Endodermal cell (in vitro differentiated cells): ENCODE measurements around the gene ALPL. TPM values are rescaled to one million over a fixed set of nuclear protein-coding genes. Genes with fewer than 3 reads are reported as not detected.

ENCODE experiments used
- DNase-seq: peaks from one replicate; pipeline ENCODE4 v3.0.0-alpha.2; 2017
- H3K27ac ChIP-seq: 2 replicates; pipeline ENCODE4 v1.5.1; 2013; ENCODE audit warnings: mild to moderate bottlenecking, low read depth, low read length, moderate library complexity
- H3K27me3 ChIP-seq: 2 replicates; pipeline ENCODE4 v1.6.1; 2013; ENCODE audit warnings: mild to moderate bottlenecking, low read length, moderate library complexity; ENCODE audit not compliant: insufficient read depth, control insufficient read depth, poor library complexity, severe bottlenecking
- H3K36me3 ChIP-seq: 2 replicates; pipeline ENCODE4 v1.7.0; 2013; ENCODE audit warnings: mild to moderate bottlenecking, low read length, moderate library complexity; ENCODE audit not compliant: control insufficient read depth, insufficient read depth
- H3K4me1 ChIP-seq: one replicate; pipeline ENCODE4 v1.7.0; 2013; ENCODE audit warnings: low read length; ENCODE audit not compliant: control insufficient read depth, insufficient read depth
- H3K4me3 ChIP-seq: 2 replicates; pipeline ENCODE4 v1.5.1; 2013; ENCODE audit warnings: mild to moderate bottlenecking, low read length, moderate library complexity
- H3K9ac ChIP-seq: 2 replicates; pipeline ENCODE4 v1.6.1; 2013; ENCODE audit warnings: mild to moderate bottlenecking, low read length, moderate library complexity; ENCODE audit not compliant: poor library complexity, severe bottlenecking; ENCODE audit errors: extremely low read depth
- H3K9me3 ChIP-seq: 2 replicates; pipeline ENCODE4 v1.6.1; 2013; ENCODE audit warnings: mild to moderate bottlenecking, low read length, moderate library complexity; ENCODE audit not compliant: control insufficient read depth
- H3K27ac Mint-ChIP-seq: 2 replicates; pipeline ENCODE4 v1.8.0; 2020; ENCODE audit warnings: mixed read lengths
- H3K27me3 Mint-ChIP-seq: 2 replicates; pipeline ENCODE4 v1.8.0; 2021; ENCODE audit warnings: mild to moderate bottlenecking, mixed read lengths; ENCODE audit not compliant: insufficient read depth
- H3K36me3 Mint-ChIP-seq: 2 replicates; pipeline ENCODE4 v1.8.0; 2020; ENCODE audit warnings: low read depth, mixed read lengths
- H3K4me1 Mint-ChIP-seq: 2 replicates; pipeline ENCODE4 v1.8.0; 2020; ENCODE audit warnings: mixed read lengths
- H3K4me3 Mint-ChIP-seq: 2 replicates; pipeline ENCODE4 v1.8.0; 2020; ENCODE audit warnings: mild to moderate bottlenecking, moderate library complexity, mixed read lengths
- H3K9me3 Mint-ChIP-seq: 2 replicates; pipeline ENCODE4 v1.8.0; 2020; ENCODE audit warnings: mild to moderate bottlenecking, mixed read lengths
- WGBS, 2 experiments: methylation state at CpG; one replicate each; pipeline versions ENCODE4 v1.1.5 to v1.1.7; 2013; ENCODE audit warnings: missing lambda C conversion rate in 2 of 2, mixed read lengths in 1 of 2; ENCODE audit not compliant: insufficient coverage in 1 of 2, insufficient read length in 1 of 2; 5-methylcytosine and 5-hydroxymethylcytosine counted together
- total RNA-seq, 2 donors: library from RNA; stranded (reverse); fragmentation: NEBNext Ultra II Directional in 1 of 2; extraction: Animal tissue kit (Norgen Biotek cat#: 25700) in 1 of 2; gene quantifications; 2 replicates in 1 of 2; 3 replicates in 1 of 2; pipeline ENCODE4 v1.2.1, GENCODE V29; 2021
- TF ChIP-seq, protein P1 (sequence below): fragments of 200-600 bp; sonication (generic); conservative IDR thresholded peaks from 2 replicates; pipeline ENCODE4 v1.5.0; 2021; ENCODE audit warnings: antibody characterized with exemption, mild to moderate bottlenecking

The ALPL gene
- total RNA-seq, 2 donors from 2014 or later = 94.8 to 117 TPM

- no peak overlapping the region for H3K4me3 Mint-ChIP-seq
- H3K36me3 ChIP-seq = no peaks in the 10 kb centered on the region
- WGBS, 2 experiments = 86 to 100% methylated on average over 3 to 7 of the region's 7 CpGs
- no peak overlapping the region for H3K9ac ChIP-seq
- no peak overlapping the region for H3K27ac Mint-ChIP-seq
- no peaks in the 10 kb centered on the region for H3K4me1 ChIP-seq
- H3K4me3 ChIP-seq = no peak overlapping the region
- H3K4me1 Mint-ChIP-seq = peaks cover 23% of the 10 kb centered on the region
- no peaks in the 10 kb centered on the region for H3K9me3 Mint-ChIP-seq
- no peaks in the 10 kb centered on the region for H3K27me3 Mint-ChIP-seq
- H3K27ac ChIP-seq = no peak overlapping the region
- no peaks in the 10 kb centered on the region for H3K36me3 Mint-ChIP-seq
- H3K9me3 ChIP-seq = no peaks in the 10 kb centered on the region
- TF ChIP-seq, protein P1, sequence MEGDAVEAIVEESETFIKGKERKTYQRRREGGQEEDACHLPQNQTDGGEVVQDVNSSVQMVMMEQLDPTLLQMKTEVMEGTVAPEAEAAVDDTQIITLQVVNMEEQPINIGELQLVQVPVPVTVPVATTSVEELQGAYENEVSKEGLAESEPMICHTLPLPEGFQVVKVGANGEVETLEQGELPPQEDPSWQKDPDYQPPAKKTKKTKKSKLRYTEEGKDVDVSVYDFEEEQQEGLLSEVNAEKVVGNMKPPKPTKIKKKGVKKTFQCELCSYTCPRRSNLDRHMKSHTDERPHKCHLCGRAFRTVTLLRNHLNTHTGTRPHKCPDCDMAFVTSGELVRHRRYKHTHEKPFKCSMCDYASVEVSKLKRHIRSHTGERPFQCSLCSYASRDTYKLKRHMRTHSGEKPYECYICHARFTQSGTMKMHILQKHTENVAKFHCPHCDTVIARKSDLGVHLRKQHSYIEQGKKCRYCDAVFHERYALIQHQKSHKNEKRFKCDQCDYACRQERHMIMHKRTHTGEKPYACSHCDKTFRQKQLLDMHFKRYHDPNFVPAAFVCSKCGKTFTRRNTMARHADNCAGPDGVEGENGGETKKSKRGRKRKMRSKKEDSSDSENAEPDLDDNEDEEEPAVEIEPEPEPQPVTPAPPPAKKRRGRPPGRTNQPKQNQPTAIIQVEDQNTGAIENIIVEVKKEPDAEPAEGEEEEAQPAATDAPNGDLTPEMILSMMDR = no peak
- no peak for DNase-seq
- H3K27me3 ChIP-seq = no peaks in the 10 kb centered on the region
These were observed 16.1 kb downstream of the ALPL start for GRCh38 chr1:21525340-21525717.

- no peaks in the 10 kb centered on the region for H3K9me3 ChIP-seq
- H3K4me1 ChIP-seq = no peaks in the 10 kb centered on the region
- H3K4me3 ChIP-seq = no peak overlapping the region
- H3K36me3 ChIP-seq = no peaks in the 10 kb centered on the region
- H3K4me1 Mint-ChIP-seq = peaks cover 30% of the 10 kb centered on the region
- H3K27me3 Mint-ChIP-seq = no peaks in the 10 kb centered on the region
- H3K9me3 Mint-ChIP-seq = no peaks in the 10 kb centered on the region
- TF ChIP-seq, protein P1 = no peak
- 83 to 91% methylated on average over 1 of the region's 1 CpG for WGBS, 2 experiments
- no peak overlapping the region for H3K27ac Mint-ChIP-seq
- H3K36me3 Mint-ChIP-seq = no peaks in the 10 kb centered on the region
- DNase-seq = no peak
- no peaks in the 10 kb centered on the region for H3K27me3 ChIP-seq
- H3K9ac ChIP-seq = no peak overlapping the region
- H3K4me3 Mint-ChIP-seq = no peak overlapping the region
- no peak overlapping the region for H3K27ac ChIP-seq
These were observed 17.2 kb downstream of the ALPL start for GRCh38 chr1:21526441-21526840.

GRCh38 chr1:21530368-21531016 lies 21.3 kb downstream of the ALPL start:
- no peaks in the 10 kb centered on the region for H3K36me3 ChIP-seq
- no peak overlapping the region for H3K4me3 ChIP-seq
- H3K4me3 Mint-ChIP-seq = peak overlapping the region; percentile 35
- peaks cover 2% of the 10 kb centered on the region for H3K36me3 Mint-ChIP-seq
- H3K4me1 Mint-ChIP-seq = peaks cover 30% of the 10 kb centered on the region
- 55 to 59% methylated on average over 3 to 7 of the region's 7 CpGs for WGBS, 2 experiments
- no peaks in the 10 kb centered on the region for H3K9me3 ChIP-seq
- TF ChIP-seq, protein P1 = no peak
- no peaks in the 10 kb centered on the region for H3K4me1 ChIP-seq
- H3K9ac ChIP-seq = no peak overlapping the region
- H3K27ac ChIP-seq = no peak overlapping the region
- no peaks in the 10 kb centered on the region for H3K27me3 ChIP-seq
- no peaks in the 10 kb centered on the region for H3K9me3 Mint-ChIP-seq
- peak overlapping the region; percentile 83 for H3K27ac Mint-ChIP-seq
- DNase-seq = no peak
- no peaks in the 10 kb centered on the region for H3K27me3 Mint-ChIP-seq
